ENCODE data around the gene GNG4.
"Not testable (repeated sequence)": the region's sequence is repeated elsewhere in the genome, so short reads cannot be mapped to it uniquely, and the experiment has no call there.

- not testable (repeated sequence) for TF ChIP-seq CTCF, POLR2A (IDR thresholded peaks at IDR 0.05)
Measured at GRCh38 chr1:235619149-235619548, 30.4 kb downstream of the GNG4 start.

Data from heart left ventricle (tissue), 13 donors.